Activated CD4-positive, alpha-beta T cell treated with anti-CD3 and anti-CD28 coated beads, Interleukin-2, amount 50 U/mL, for 1 hour (primary cell): Measurements from ENCODE around the gene DLGAP3.
A peak's percentile ranks its signal among the peaks of the same experiment; 100 is the strongest.

ENCODE experiments used
- DNase-seq: peaks from one replicate; pipeline ENCODE4 v3.0.0-alpha.2; 2020

The DLGAP3 gene

DNA sequence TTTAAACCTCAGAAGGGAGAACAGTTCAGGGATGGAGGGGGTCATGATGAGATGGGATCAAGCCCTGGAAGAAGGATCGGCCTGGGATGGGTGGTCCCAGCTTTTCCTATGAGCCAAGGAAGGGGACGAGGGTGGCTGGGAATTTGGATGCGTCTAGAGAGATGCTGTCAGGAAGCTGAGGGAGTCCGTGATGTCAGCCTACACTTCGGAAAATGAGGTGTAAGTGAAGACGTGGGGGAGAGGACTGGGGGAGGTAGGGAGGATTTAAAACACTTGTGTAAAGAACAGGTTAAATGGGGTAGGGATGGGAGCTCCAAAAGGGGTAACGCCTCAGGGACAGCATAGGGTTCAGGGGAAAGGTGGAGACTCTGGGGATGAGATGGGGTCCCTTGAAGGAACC lies 27.5 kb downstream of the DLGAP3 start:
- no peak for DNase-seq

DNA sequence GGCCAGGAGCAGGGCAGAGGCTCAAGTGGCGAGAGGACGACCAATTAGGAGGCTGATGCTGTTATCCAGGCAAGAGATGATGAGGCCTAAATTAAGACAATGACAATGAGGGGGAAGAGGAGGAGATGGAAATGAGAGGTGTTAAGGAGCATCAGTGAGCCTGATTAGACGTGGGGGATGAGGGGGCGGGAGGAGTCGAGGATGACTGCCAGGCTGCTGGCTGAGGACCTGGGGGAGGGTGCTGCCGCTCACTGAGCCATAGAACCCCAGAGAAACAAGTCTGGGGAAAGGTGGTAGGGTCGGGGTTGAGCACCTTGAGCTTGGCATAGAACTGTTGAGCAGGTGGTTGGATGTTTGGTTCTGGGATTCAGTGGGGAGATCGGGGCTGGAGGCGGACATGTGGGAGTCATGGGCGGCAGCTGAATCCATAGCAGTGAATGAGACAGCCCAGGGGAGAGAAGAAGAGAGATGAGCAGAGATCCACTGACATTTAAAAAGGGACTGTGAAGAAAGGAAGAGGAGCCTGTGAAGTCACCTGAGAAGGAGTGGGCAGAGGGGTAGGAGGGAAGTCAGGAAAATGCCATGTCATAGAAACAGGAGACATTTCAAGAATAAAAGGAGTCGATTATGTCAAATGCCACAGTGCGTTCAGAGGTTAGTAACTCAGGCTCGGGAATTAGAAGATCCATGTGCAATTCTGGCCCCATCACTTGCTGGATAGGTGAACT lies 28.5 kb downstream of the DLGAP3 start:
- no peak for DNase-seq

- no peak for DNase-seq
These were observed 29.5 kb downstream of the DLGAP3 start for GRCh38 chr1:34899906-34900305.

- DNase-seq = no peak
These were observed 30.0 kb downstream of the DLGAP3 start for GRCh38 chr1:34899471-34899870.

GRCh38 chr1:34898330-34898761 lies 31.1 kb downstream of the DLGAP3 start:
- no peak for DNase-seq

DNA sequence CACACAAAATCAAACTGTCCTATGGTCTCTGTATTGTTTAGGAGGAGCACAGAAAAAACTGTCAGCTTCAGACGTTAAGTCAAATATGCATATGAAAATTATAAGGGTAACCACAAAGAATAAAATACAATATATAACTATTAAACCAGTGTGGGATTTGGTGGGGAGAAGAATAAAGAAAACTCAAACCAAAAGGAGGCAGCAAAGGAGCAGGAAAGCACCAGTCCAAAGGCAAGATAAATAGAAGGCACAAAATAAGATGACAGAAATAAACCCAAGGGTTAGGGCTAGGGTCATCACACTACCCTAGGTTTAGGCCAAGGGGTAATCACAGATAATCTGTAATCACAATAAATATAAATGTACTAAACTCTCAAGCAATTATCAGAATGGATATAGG lies 32.8 kb downstream of the DLGAP3 start:
- DNase-seq = no peak

GRCh38 chr1:34889705-34890104 lies 39.7 kb downstream of the DLGAP3 start:
- no peak for DNase-seq

DNA sequence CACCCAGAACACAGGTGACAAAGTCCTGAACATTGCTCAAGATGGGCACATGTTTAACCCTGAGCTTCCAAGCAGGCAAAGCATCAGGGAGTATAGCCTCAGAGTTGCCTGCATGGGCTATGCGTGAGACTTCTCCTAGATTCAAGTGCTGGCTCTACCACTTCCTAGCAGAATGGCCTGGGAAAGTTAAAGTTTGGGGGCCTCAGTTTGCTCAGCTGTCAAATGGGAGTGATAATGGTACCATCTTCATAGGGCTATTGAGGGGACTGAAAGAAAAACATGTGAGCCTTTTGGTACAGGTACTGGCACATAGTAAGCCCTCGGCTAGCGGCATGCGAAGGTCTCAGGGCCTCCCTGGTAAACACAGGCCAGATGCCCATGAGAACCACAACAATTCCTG lies 41.9 kb downstream of the DLGAP3 start:
- DNase-seq = no peak

GRCh38 chr1:34885405-34886247 lies 43.8 kb downstream of the DLGAP3 start:
- DNase-seq = peak; percentile 34

DNA sequence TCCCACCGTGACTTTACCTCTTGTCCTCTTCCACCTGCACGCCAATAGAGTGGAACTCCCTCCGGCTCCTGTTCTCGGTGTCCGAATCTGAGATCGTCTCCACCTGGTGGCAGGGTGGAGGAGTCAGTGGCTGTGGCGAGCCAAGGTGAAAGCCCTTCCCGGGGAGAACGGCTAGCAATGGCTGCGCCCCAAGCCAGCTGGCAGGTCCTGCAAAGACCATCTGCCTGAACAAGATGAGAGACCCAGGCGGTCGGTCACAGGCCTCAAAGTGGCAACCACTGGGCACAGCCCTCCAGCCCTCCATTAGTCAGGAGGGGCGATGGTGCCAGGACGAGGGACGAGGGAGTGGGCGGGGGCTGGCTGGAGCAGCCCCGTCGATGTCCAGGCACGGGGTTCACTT lies 44.5 kb downstream of the DLGAP3 start:
- DNase-seq = no peak

DNA sequence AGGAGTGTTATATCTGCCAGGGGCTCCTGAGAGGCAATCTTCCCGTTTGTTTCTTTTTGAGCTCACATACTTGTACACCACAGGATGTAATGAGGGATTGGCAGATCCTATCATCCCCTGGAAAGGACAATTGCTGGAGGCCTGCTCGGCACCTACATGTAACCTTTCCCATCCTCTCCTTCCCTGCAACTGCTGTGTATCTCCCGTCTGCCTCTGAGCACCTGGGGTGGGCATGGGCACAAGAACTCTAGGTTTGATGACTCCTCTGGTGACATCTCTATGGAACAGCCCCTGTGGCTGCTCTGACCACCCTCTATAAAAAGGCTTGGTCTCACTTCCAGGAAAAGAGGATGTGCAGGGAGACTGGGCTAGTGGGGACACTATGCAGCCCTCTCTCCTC lies 44.9 kb downstream of the DLGAP3 start:
- no peak for DNase-seq

- DNase-seq = no peak
These were observed 50.2 kb downstream of the DLGAP3 start for GRCh38 chr1:34879230-34879629.

DNA sequence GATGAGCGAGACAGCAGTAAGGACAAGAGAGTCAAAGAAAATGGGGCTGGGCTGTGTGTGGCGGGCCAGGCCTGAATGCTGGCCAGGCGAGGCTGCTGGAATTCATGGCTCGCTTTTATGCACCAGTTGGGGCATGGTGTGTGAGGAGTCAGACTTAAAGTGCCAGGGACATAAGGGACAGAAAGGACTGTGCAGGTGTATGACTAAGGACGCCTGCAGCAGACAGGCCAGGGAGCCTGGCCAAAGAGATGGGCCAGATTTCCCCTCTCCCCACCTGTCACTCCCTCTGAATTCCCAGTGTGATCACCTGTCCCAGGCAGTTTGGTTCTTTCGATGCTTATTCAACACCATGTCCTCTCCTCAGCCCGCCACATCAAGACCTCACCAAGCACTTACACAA lies 53.0 kb downstream of the DLGAP3 start:
- no peak for DNase-seq

GRCh38 chr1:34874296-34874952 lies 55.0 kb downstream of the DLGAP3 start:
- no peak for DNase-seq

DNA sequence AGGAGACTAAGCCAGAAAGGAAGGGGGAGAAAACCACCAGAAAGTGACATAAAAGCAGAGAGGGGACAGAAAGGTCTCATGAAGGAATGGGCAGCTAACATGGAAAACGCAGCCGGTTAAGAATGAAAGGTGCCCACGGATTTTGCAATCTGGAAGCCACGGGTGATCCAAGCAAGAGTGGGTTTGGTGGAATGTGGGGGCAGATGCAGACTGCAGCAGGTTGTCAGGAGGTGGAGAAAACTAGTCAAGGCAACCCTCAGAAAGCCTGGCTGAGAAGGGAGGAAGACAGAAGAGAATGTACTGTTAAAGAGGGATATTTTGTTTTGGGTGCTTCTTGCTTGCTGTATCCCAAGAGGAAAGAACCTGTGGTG lies 57.3 kb downstream of the DLGAP3 start:
- no peak for DNase-seq

DNA sequence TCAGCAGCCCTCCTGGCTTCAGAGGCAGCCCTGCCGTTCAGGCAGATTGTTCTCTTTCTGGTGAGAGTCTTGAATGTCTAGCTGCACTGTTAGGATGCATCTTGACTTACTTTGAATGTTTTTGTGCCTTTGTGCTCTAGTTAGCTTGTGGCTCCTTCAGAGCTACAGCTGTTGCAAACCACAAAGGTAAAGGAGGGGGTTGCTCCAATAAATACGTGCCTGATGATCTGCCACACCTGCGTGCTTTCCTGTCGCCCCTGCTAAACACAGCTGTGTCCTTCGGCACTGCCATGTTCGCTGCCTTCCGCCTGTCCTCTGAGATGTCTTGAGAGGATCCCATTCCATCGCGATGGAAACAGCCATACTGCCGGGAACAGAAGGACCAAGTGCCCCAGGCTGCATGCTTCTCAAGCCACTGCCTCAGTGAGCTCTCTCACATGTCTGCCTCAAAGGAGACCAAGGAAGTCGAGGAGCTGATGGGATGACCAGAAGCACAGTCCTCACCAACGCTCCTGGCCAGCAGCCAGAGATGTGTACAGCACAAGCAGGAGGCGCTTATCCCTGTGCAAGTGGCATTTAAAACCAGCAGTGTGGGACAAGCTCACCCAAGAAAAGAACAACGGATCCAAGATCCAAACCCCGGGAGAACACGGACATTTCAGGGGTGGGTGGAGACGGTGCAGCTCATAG lies 57.9 kb downstream of the DLGAP3 start:
- DNase-seq = no peak

DNA sequence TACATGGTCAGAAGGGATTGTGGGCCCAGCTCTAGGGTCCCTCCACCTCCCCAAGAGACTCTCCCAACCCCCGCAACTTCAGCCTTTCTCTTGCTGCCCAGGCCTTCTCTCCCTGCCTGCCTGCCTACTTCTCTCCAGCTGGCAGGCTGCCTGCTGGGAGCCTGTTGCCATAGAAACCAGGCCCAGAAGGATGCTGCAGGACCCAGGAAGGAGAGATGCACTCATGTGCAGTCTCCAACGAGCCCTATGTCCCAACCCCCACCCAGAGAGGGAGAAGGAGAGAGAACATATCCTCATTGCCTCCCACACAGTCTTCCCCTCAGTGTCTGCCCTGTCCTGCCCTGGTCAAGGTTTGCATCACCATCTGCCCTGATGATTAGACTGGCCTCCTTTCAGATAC lies 59.1 kb downstream of the DLGAP3 start:
- no peak for DNase-seq

DNA sequence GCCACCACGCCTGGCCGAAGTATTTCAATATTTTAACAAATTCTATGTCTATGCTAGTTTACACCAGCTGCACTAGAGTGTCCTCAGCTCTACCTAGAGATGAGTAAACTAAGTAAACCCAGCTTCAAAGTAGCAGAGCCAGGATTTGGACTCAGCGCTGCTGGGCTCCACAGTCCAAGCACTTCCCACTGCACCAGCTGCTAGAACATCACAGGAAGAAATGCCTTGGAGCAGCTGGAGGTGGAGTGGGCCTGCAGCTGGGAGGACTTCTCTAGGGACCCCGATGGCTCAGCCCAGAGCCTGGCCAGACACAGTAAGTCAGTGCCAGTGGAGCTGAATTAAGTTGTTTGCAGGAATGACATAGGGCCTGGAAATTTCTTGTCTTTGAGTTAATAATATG lies 59.7 kb downstream of the DLGAP3 start:
- DNase-seq = no peak

GRCh38 chr1:34868230-34869049 lies 61.0 kb downstream of the DLGAP3 start:
- DNase-seq = no peak

DNA sequence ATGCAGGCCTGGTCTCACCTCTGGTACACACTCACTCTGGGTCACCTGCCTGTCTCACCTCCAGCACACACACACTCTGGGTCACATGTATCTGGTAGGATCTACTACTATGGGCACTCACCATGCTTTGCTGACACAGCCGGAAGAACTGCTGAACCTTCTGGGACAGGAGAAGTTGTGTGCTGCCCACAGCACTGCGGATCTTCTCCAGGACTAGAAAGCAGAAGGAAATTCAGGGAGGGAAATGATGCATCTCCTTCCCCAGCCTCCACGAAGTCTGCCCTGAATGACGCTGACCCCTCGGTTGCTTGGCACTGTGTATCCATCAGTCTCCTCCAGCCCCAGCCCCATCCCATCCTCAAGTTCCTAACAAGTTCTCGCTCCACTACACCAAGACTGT lies 62.0 kb downstream of the DLGAP3 start:
- no peak for DNase-seq

DNA sequence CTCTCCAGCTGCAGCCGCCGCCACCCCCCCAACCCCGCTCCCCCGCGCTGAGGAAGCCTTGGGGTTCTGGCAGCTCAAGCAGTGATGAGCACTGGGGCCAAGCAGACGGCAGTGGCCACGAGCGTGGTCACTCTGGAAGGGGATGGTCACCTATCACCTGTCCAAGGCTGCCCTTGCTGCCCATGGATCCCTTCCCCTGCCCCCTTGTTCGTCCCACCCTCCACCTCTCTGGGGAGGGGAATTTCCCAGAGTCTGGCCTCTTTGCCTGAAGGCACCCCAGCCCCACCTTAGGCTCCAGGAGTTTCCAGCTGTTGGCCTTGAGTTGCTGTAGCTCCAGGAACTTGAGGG lies 62.7 kb downstream of the DLGAP3 start:
- DNase-seq = no peak

GRCh38 chr1:34865981-34866761 lies 63.3 kb downstream of the DLGAP3 start:
- peak; percentile 95 for DNase-seq
